GM12801 (cell line): ENCODE results near the gene CPLANE2.

Source experiments
- TF ChIP-seq, protein P1 (sequence below): IDR thresholded peaks from one replicate; pipeline ENCODE4 v1.5.1; 2011; ENCODE audit warnings: control low read depth; ENCODE audit not compliant: insufficient read length; ENCODE audit errors: extremely low read depth

CPLANE2 gene

DNA sequence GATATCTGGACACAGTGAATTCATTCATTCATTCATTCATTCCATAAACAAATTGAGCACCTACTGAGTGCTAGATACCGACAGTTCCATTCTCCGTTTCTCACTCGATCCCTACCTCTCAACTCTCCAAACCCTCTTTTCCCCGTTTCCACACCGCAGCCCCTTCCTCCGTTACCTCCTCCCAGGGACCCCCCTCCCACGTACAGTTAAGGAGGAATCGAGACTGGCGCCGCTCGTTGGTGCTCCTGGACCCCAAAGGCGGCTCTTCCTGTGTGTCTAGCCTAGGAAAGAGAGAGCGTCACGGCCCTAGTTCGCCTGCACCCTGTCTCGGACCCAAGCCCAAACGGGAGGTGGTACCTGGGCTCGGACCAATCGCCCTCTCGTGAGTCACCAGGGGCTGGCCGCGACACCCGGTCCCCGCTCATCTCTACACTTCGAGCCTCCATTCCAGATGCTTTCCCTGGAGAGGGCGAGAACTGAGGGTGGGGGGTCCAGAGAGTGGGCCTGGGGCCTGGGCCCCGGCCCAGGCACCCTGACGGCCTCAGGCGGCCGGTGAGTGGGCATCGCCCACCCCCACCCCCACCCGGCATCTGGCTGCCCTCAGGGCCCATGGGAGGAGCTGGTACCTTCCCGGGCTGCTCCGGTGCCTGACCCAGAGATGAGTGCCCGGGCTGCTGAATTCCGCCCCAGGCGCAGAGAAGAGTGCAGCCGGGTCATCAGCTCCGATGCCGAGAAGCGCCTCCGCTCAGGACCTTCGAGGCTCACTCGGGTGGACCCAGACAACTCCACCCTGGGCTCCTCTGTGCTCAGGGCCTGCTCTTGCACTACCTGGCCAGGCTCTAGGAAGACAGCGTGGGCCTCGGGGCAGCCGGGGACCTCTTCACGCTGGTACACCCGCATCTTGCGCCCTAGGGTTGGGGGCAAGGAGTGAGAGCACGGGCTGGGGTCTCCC is 29.4 kb downstream of the CPLANE2 start:
- TF ChIP-seq, protein P1, sequence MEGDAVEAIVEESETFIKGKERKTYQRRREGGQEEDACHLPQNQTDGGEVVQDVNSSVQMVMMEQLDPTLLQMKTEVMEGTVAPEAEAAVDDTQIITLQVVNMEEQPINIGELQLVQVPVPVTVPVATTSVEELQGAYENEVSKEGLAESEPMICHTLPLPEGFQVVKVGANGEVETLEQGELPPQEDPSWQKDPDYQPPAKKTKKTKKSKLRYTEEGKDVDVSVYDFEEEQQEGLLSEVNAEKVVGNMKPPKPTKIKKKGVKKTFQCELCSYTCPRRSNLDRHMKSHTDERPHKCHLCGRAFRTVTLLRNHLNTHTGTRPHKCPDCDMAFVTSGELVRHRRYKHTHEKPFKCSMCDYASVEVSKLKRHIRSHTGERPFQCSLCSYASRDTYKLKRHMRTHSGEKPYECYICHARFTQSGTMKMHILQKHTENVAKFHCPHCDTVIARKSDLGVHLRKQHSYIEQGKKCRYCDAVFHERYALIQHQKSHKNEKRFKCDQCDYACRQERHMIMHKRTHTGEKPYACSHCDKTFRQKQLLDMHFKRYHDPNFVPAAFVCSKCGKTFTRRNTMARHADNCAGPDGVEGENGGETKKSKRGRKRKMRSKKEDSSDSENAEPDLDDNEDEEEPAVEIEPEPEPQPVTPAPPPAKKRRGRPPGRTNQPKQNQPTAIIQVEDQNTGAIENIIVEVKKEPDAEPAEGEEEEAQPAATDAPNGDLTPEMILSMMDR = no peak

DNA sequence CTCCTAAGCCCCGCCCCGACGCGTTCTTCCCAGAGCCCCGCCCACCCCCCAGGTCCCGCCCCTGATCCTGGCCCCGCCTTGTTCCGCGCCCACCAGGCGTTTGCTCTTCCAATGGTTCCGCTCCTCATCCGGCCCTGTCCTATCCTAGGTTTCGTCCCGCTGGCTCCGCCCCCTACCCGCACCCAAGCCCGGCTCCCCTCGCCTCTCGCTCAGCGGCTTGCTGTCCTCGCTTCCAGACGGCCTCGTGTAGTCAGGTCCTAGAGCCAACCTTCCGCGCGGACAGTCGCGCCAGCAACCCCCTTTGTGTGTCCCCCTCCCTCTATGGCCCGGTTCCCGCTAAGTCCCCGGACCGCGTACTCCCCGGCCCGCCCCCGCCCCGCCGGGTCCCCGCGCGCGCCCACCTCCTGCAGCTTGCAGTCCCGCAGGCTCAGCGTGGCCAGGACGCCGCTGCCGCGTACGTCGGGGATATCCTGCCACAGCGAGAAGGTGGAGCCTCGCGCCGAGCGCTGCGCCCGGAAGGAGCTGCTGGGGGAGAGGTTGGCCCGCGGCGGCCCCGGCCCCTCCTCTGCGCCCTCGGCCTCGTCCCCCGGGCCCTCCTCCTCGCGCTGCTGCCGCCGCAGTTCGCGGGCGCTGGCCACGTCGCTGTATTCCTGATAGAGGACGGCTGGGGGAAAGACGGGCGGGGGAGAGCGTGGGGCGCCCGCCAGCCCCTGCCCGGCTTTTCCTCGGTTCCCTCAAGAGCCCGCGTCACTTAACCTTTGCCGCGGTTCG is 30.3 kb downstream of the CPLANE2 start:
- TF ChIP-seq, protein P1 = no peak

DNA sequence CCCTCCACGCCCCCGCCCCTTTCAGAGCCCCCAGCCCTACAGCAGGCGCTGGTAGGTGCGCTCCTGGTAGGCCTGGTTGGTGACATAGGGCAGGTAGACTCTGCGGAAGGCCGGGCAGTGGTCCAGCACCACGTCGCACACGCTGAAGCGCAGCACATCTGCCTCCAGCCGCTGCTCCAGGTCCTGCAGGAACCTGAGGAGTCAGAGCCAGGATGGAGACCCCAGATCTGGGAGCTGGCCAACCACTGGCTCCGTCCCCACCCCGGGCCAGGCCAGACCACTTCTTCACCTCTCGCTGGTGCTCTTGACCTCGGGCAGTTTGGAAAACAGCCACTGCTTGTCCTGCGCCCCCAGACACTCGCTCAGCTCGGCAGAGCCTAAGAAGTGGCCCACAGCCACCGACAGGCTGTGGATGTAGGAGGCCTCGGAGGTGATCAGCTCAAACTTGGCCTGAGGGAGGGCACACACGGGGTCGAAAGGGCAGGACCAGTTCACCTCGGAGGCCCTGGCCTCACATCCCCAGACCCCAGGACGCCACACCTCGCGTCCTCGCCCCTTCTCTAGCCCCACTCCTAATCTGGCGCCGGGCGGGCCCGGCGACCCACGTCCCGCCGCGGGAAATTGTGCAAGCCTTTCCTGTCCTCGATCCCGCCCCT is 31.0 kb downstream of the CPLANE2 start:
- TF ChIP-seq, protein P1 = no peak

DNA sequence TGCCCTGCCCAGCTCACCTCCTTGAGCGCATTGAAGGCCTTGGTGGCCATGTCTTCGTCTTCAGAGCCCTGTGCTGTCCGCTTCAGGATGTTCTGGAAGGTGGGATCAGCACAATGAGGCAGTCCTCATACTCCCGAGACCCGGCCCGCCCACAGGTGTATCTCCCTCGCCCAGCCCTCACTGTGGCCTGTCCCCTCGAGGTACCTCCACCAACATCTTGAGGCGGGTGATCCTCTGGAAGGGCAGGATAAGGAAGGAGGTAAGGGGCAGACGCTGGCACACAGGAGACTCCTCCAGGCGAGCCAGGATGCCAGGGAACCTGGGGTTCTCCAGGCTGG is 31.7 kb downstream of the CPLANE2 start:
- TF ChIP-seq, protein P1 = no peak

DNA sequence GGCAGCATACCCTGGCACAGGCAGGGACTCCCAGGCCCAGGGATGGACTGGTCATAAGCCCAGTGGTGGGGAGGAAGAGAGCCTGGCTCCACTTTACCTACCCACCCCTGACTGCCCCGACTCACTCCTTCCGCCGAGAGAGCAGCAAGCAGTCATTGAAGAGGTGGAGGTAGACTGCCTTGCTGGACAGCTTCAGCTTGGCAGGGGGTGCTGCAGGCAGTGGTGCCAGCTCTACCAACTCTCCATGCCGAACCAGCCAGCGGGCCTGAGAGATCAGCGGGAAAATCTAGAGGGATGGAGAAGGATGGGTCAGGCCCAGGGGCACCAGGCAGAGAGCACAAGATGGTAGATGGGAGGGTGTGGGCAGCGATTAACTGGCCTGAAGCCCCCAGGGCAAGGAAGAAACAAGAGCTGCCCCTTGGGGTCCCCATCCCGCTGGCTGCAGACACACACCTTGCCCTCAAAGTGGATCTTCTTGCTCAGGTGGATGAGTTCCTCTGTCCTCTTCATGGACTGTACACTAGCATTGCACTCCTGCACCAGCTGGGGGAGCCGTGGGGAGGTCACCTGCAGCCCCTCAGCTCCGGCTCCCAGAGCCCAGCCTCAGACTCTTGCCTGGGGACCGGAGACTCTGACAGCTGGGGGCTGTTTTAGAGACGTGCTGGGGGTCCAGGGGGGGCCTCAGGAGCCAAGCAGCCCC is 32.2 kb downstream of the CPLANE2 start:
- TF ChIP-seq, protein P1 = no peak

DNA sequence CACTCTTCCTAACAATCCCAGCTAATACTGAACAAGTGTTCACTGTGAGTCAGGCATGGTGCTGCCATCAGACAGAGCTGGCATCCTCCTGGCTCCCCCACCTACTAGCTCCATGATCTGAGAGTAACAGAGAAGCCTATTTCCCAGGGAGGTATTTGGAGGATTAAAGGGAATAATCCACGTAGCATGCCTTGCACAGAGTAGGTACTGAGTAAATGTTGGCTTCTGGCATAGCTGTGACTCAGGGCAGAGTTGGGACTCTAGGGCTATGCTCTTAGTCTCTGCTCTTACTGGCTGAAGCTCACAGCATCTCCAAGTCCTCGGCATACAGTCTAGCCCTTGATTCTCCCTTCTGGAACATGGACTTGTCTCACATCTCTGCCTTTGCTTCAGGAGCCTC is 32.8 kb downstream of the CPLANE2 start:
- TF ChIP-seq, protein P1 = no peak

DNA sequence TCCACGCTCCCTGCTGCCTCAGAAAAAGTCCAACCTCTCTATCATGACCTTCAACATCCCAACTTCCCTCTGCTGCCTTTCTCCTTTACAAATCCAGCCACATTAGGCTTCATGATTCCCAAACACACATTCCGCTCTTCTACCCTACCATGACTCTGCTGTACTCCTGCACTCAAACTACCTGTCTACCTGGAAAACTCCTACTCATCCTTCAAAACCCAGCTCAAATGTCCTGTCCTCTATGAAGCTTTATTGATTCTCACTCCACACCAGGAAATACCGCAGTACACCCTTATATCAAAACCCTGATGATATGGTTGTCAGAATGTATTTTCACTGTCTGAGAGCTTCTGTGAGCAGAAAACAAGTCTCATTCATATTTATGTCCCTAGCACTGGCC is 33.4 kb downstream of the CPLANE2 start:
- TF ChIP-seq, protein P1 = no peak
